ENCODE data around the gene CADM4.
"Not testable (repeated sequence)": the region's sequence is repeated elsewhere in the genome, so short reads cannot be mapped to it uniquely, and the experiment has no call there.

CADM4 gene

GRCh38 chr19:43639519-43640423 is at the start of gene CADM4:
TSS of gene CADM4 (minus strand) at chr19:43639850. CDS start at chr19:43639790, 60 bp downstream.
- peak; percentile 76 for ATAC-seq
- H3K4me3 Mint-ChIP-seq, result peak within 1 kb of the TSS; percentile 77
- peaks cover 67% of the 10 kb centered on the region for H3K27me3 Mint-ChIP-seq
- no peaks in the 10 kb centered on the region for H3K9me3 Mint-ChIP-seq
- H3K27ac Mint-ChIP-seq, result peak within 1 kb of the TSS; percentile 23
- H3K36me3 Mint-ChIP-seq, result no peaks in the 10 kb centered on the region
- H3K4me1 Mint-ChIP-seq, result peaks cover 23% of the 10 kb centered on the region

GRCh38 chr19:43688059-43688701 is 48.5 kb upstream of the CADM4 start:
- H3K36me3 Mint-ChIP-seq, result no peaks in the 10 kb centered on the region
- H3K4me3 Mint-ChIP-seq, result no peak overlapping the region
- no peak overlapping the region for H3K27ac Mint-ChIP-seq
- H3K4me1 Mint-ChIP-seq, result peaks cover 7% of the 10 kb centered on the region
- no peaks in the 10 kb centered on the region for H3K27me3 Mint-ChIP-seq
- no peak for ATAC-seq
- peaks cover 5% of the 10 kb centered on the region for H3K9me3 Mint-ChIP-seq

GRCh38 chr19:43687660-43687997 is 48.0 kb upstream of the CADM4 start:
- peaks cover 5% of the 10 kb centered on the region for H3K9me3 Mint-ChIP-seq
- no peak overlapping the region for H3K4me3 Mint-ChIP-seq
- peaks cover 7% of the 10 kb centered on the region for H3K4me1 Mint-ChIP-seq
- ATAC-seq, result no peak
- H3K27ac Mint-ChIP-seq, result no peak overlapping the region
- H3K27me3 Mint-ChIP-seq, result no peaks in the 10 kb centered on the region
- H3K36me3 Mint-ChIP-seq, result no peaks in the 10 kb centered on the region

- no peak overlapping the region for H3K27ac Mint-ChIP-seq
- ATAC-seq, result peak; percentile 46
- H3K27me3 Mint-ChIP-seq, result no peaks in the 10 kb centered on the region
- H3K4me1 Mint-ChIP-seq, result peaks cover 7% of the 10 kb centered on the region
- no peaks in the 10 kb centered on the region for H3K9me3 Mint-ChIP-seq
- no peak overlapping the region for H3K4me3 Mint-ChIP-seq
- no peaks in the 10 kb centered on the region for H3K36me3 Mint-ChIP-seq
Observed at GRCh38 chr19:43684326-43684725, 44.7 kb upstream of the CADM4 start.

GRCh38 chr19:43683905-43684304 is 44.3 kb upstream of the CADM4 start:
- Mint-ChIP-seq H3K4me3 (no peak overlapping the region), H3K4me1 (peaks cover 7% of the 10 kb centered on the region), H3K9me3 (no peaks in the 10 kb centered on the region), H3K27ac (no peak overlapping the region), H3K36me3 (no peaks in the 10 kb centered on the region), H3K27me3 (no peaks in the 10 kb centered on the region)
- ATAC-seq, result no peak

- no peaks in the 10 kb centered on the region for H3K36me3 Mint-ChIP-seq
- H3K27ac Mint-ChIP-seq, result no peak overlapping the region
- H3K27me3 Mint-ChIP-seq, result no peaks in the 10 kb centered on the region
- no peaks in the 10 kb centered on the region for H3K9me3 Mint-ChIP-seq
- ATAC-seq, result no peak
- peaks cover 7% of the 10 kb centered on the region for H3K4me1 Mint-ChIP-seq
- H3K4me3 Mint-ChIP-seq, result no peak overlapping the region
Observed at GRCh38 chr19:43682824-43683661, 43.4 kb upstream of the CADM4 start.

- not testable (repeated sequence) for ATAC-seq, H3K36me3 Mint-ChIP-seq, H3K9me3 Mint-ChIP-seq, H3K27ac Mint-ChIP-seq, H3K4me1 Mint-ChIP-seq, H3K4me3 Mint-ChIP-seq, H3K27me3 Mint-ChIP-seq
Observed at GRCh38 chr19:43682269-43682668, 42.6 kb upstream of the CADM4 start.

- H3K4me1 Mint-ChIP-seq, result peaks cover 7% of the 10 kb centered on the region
- no peak overlapping the region for H3K27ac Mint-ChIP-seq
- no peak overlapping the region for H3K4me3 Mint-ChIP-seq
- no peaks in the 10 kb centered on the region for H3K27me3 Mint-ChIP-seq
- H3K36me3 Mint-ChIP-seq, result no peaks in the 10 kb centered on the region
- ATAC-seq, result no peak
- H3K9me3 Mint-ChIP-seq, result no peaks in the 10 kb centered on the region
Observed at GRCh38 chr19:43681821-43682220, 42.2 kb upstream of the CADM4 start.

GRCh38 chr19:43678512-43679261 is 39.0 kb upstream of the CADM4 start:
- H3K27ac Mint-ChIP-seq, result no peak overlapping the region
- H3K27me3 Mint-ChIP-seq, result peaks cover 13% of the 10 kb centered on the region
- no peaks in the 10 kb centered on the region for H3K36me3 Mint-ChIP-seq
- H3K4me3 Mint-ChIP-seq, result no peak overlapping the region
- no peak for ATAC-seq
- no peaks in the 10 kb centered on the region for H3K9me3 Mint-ChIP-seq
- peaks cover 7% of the 10 kb centered on the region for H3K4me1 Mint-ChIP-seq

- no peaks in the 10 kb centered on the region for H3K36me3 Mint-ChIP-seq
- ATAC-seq, result no peak
- peaks cover 14% of the 10 kb centered on the region for H3K27me3 Mint-ChIP-seq
- no peaks in the 10 kb centered on the region for H3K9me3 Mint-ChIP-seq
- no peak overlapping the region for H3K27ac Mint-ChIP-seq
- H3K4me1 Mint-ChIP-seq, result peaks cover 7% of the 10 kb centered on the region
- no peak overlapping the region for H3K4me3 Mint-ChIP-seq
Observed at GRCh38 chr19:43675906-43676305, 36.3 kb upstream of the CADM4 start.

- Mint-ChIP-seq H3K27ac (peak overlapping the region; percentile 1), H3K4me3 (no peak overlapping the region)
Observed at GRCh38 chr19:43675269-43675879, 35.7 kb upstream of the CADM4 start.

GRCh38 chr19:43674596-43674995 is 34.9 kb upstream of the CADM4 start:
- Mint-ChIP-seq H3K27me3 (peaks cover 26% of the 10 kb centered on the region), H3K9me3 (no peaks in the 10 kb centered on the region), H3K36me3 (no peaks in the 10 kb centered on the region), H3K27ac (no peak overlapping the region), H3K4me3 (no peak overlapping the region), H3K4me1 (peaks cover 16% of the 10 kb centered on the region)
- peak; percentile 11 for ATAC-seq

More at GRCh38 chr19:43675269-43675879, 35.7 kb upstream of the CADM4 start:
- H3K9me3 Mint-ChIP-seq, result no peaks in the 10 kb centered on the region
- H3K36me3 Mint-ChIP-seq, result no peaks in the 10 kb centered on the region
- peaks cover 19% of the 10 kb centered on the region for H3K27me3 Mint-ChIP-seq
- no peak for ATAC-seq
- peaks cover 8% of the 10 kb centered on the region for H3K4me1 Mint-ChIP-seq

- H3K27ac Mint-ChIP-seq, result no peak overlapping the region
- H3K9me3 Mint-ChIP-seq, result no peaks in the 10 kb centered on the region
- H3K36me3 Mint-ChIP-seq, result no peaks in the 10 kb centered on the region
- no peak for ATAC-seq
- no peak overlapping the region for H3K4me3 Mint-ChIP-seq
- peaks cover 17% of the 10 kb centered on the region for H3K4me1 Mint-ChIP-seq
- peaks cover 26% of the 10 kb centered on the region for H3K27me3 Mint-ChIP-seq
Observed at GRCh38 chr19:43674183-43674582, 34.5 kb upstream of the CADM4 start.

GRCh38 chr19:43673637-43674036 is 34.0 kb upstream of the CADM4 start:
- peaks cover under 1% of the 10 kb centered on the region for H3K36me3 Mint-ChIP-seq
- ATAC-seq, result no peak
- no peak overlapping the region for H3K27ac Mint-ChIP-seq
- peaks cover 31% of the 10 kb centered on the region for H3K27me3 Mint-ChIP-seq
- H3K4me3 Mint-ChIP-seq, result no peak overlapping the region
- no peaks in the 10 kb centered on the region for H3K9me3 Mint-ChIP-seq
- H3K4me1 Mint-ChIP-seq, result peaks cover 22% of the 10 kb centered on the region

All from stimulated activated memory B cell treated with anti-CD40 and anti-IgM and Interleukin-4, amounts not matched to agents 10 μg/mL and 1 μg/mL and 100 μg/mL, for 72 hours (primary cell).